HEK293T (cell line): ENCODE results near the gene MIOX.

Experiments used
- CTCF ChIA-PET: fragments of 350-600 bp; formaldehyde crosslinking; extraction: SDS; loops from one replicate; lab custom pipeline; 2021; ENCODE audit warnings: antibody characterized with exemption, inconsistent platforms; lab: Yijun Ruan, JAX
- POLR2A ChIA-PET: fragments of 350-600 bp; formaldehyde crosslinking; extraction: SDS; loops from one replicate; lab custom pipeline; 2020; ENCODE audit warnings: antibody characterized with exemption, inconsistent platforms; lab: Yijun Ruan, JAX
- DNase-seq: peaks from one replicate; pipeline ENCODE4 v3.0.0; 2012; ENCODE audit warnings: mixed read lengths; ENCODE audit errors: extremely low spot score
- ARNT ChIP-seq: fragments of 450-650 bp; IDR thresholded peaks from 2 replicates; pipeline ENCODE4 v1.6.1; 2017; ENCODE audit warnings: mild to moderate bottlenecking
- BHLHE40 ChIP-seq: fragments of 450-650 bp; IDR thresholded peaks from 2 replicates; pipeline ENCODE4 v1.6.1; 2016; ENCODE audit warnings: mild to moderate bottlenecking, moderate library complexity, borderline replicate concordance
- CTBP1 ChIP-seq: fragments of 450-650 bp; IDR thresholded peaks from 2 replicates; pipeline ENCODE4 v1.6.1; 2016; ENCODE audit warnings: borderline replicate concordance
- ELF4 ChIP-seq: fragments of 450-650 bp; IDR thresholded peaks from 2 replicates; pipeline ENCODE4 v1.6.1; 2017; ENCODE audit warnings: antibody characterized with exemption
- FOXA1 ChIP-seq: fragments of 450-650 bp; IDR thresholded peaks from 2 replicates; pipeline ENCODE4 v1.6.1; 2016; ENCODE audit warnings: mild to moderate bottlenecking
- FOXK2 ChIP-seq: fragments of 450-650 bp; IDR thresholded peaks from 2 replicates; pipeline ENCODE4 v1.6.1; 2016; ENCODE audit warnings: mild to moderate bottlenecking
- FOXM1 ChIP-seq: fragments of 450-650 bp; IDR thresholded peaks from 2 replicates; pipeline ENCODE4 v1.6.1; 2017; ENCODE audit warnings: mild to moderate bottlenecking, borderline replicate concordance
- HDGF ChIP-seq: fragments of 450-650 bp; IDR thresholded peaks from 2 replicates; pipeline ENCODE4 v1.6.1; 2017; ENCODE audit warnings: antibody characterized with exemption, borderline replicate concordance
- L3MBTL2 ChIP-seq: fragments of 450-650 bp; conservative IDR thresholded peaks from 2 replicates; pipeline ENCODE4 v1.6.1; 2016; ENCODE audit warnings: mild to moderate bottlenecking
- LEF1 ChIP-seq: fragments of 450-650 bp; IDR thresholded peaks from 2 replicates; pipeline ENCODE4 v1.6.1; 2017; ENCODE audit warnings: mild to moderate bottlenecking, borderline replicate concordance
- NFRKB ChIP-seq: fragments of 450-650 bp; IDR thresholded peaks from 2 replicates; pipeline ENCODE4 v1.6.1; 2016; ENCODE audit warnings: mild to moderate bottlenecking, moderate library complexity
- PKNOX1 ChIP-seq: fragments of 450-650 bp; IDR thresholded peaks from 2 replicates; pipeline ENCODE4 v1.6.1; 2016
- SP1 ChIP-seq: fragments of 450-650 bp; IDR thresholded peaks from 2 replicates; pipeline ENCODE4 v1.6.1; 2017
- SUZ12 ChIP-seq: fragments of 450-650 bp; IDR thresholded peaks from 2 replicates; pipeline ENCODE4 v1.6.1; 2016; ENCODE audit warnings: mild to moderate bottlenecking
- TARDBP ChIP-seq: fragments of 450-650 bp; IDR thresholded peaks from 2 replicates; pipeline ENCODE4 v1.6.1; 2016
- ZNF384 ChIP-seq: fragments of 450-650 bp; IDR thresholded peaks from 2 replicates; pipeline ENCODE4 v1.6.1; 2016

Gene MIOX

DNA sequence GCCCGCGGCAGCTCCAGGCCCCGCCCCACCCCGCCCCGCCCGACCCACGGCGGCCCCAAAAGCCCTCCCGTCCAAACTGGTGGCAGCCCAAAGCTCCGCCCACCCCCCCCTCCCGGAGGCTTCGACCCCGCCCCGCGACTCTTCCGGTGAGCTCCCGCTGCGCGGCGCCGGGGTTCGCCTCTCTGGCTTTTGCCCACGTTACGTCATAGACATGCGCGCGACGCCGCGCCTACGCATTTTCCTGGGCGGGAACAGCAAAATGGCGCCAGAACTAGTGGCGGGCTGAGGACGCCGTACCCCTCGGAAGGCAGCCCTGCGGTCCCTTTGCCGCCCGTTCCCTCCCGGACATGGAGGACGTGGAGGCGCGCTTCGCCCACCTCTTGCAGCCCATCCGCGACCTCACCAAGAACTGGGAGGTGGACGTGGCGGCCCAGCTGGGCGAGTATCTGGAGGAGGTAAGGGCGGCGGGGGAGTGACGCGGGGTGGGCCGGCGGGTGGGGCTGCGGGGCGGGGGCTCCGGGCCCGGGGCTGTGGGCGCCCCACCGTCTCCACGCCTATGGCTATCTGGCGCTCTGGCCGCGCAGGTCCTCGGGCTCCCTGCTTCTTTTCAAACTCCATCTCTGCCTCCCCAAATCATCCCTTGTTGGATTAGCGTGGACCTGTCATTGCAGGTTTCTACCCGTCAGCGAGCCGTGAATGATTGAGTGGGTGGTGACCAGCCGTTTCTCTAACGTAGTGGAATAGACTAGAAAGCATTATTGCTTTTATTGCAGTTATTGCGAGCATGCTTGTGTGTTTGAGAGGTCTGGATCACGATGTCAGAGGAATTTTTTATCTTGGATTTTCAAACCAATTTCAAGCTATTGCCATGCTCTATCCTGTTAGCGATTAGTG lies 21.6 kb downstream of the MIOX start, which contains the start of gene NCAPH2:
TSS of gene NCAPH2 (plus strand) at position 234 of the 894 bp plus-strand sequence. CDS start at position 348, 114 bp downstream.
- no peak for TF ChIP-seq FOXA1
- peak; percentile 66 for TF ChIP-seq L3MBTL2
- TF ChIP-seq PKNOX1: peak; percentile 89
- TF ChIP-seq SUZ12: no peak
- no peak for TF ChIP-seq ZNF384
- no peak for TF ChIP-seq ARNT
- CTCF ChIA-PET: interaction anchor here (0.7 to 2.0 kb wide), 4 partner anchors 10 to 35 kb away, joined by 4 to 11 read pairs (median 5); partner anchors contain the start of gene SCO2
- POLR2A ChIA-PET: interaction anchor here (0.6 to 7.4 kb wide), 38 partner anchors 9 to 257 kb away, joined by 3 to 193 read pairs (median 4); partner anchors contain the start of genes ADM2, CHKB, CPT1B and HDAC10
- DNase-seq: peak; percentile 100

- no peak for DNase-seq
- ChIA-PET CTCF (interaction anchor here (1.0 to 2.0 kb wide), 2 partner anchors 17 to 36 kb away, joined by 4 to 11 read pairs; partner anchors contain the start of gene SCO2), POLR2A (interaction anchor here (0.7 to 7.4 kb wide), 11 partner anchors 9 to 119 kb away, joined by 3 to 193 read pairs (median 3); partner anchors contain the start of gene SCO2)
- TF ChIP-seq FOXA1 (no peak), ELF4 (no peak), L3MBTL2 (no peak), LEF1 (no peak), CTBP1 (no peak), PKNOX1 (no peak), SP1 (no peak), TARDBP (no peak), NFRKB (no peak), ARNT (no peak)
Observed at GRCh38 chr22:50508897-50509296, 22.2 kb downstream of the MIOX start.

GRCh38 chr22:50513175-50513574 lies 26.5 kb downstream of the MIOX start:
- no peak for DNase-seq
- no peak for TF ChIP-seq FOXM1
- TF ChIP-seq FOXK2: no peak
- no peak for TF ChIP-seq TARDBP
- TF ChIP-seq CTBP1: no peak
- TF ChIP-seq ZNF384: no peak
- no peak for TF ChIP-seq ELF4
- TF ChIP-seq FOXA1: no peak
- TF ChIP-seq HDGF: no peak
- TF ChIP-seq LEF1: no peak
- no peak for TF ChIP-seq ARNT
- TF ChIP-seq SUZ12: no peak
- no peak for TF ChIP-seq PKNOX1
- no peak for TF ChIP-seq SP1
- no peak for TF ChIP-seq BHLHE40
- no peak for TF ChIP-seq NFRKB
- TF ChIP-seq L3MBTL2: no peak
- CTCF ChIA-PET: no interaction called here
- POLR2A ChIA-PET: interaction anchor here (4.6 to 7.4 kb wide), 2 partner anchors 11 to 12 kb away, joined by 33 to 193 read pairs; partner anchors contain the start of gene SCO2

DNA sequence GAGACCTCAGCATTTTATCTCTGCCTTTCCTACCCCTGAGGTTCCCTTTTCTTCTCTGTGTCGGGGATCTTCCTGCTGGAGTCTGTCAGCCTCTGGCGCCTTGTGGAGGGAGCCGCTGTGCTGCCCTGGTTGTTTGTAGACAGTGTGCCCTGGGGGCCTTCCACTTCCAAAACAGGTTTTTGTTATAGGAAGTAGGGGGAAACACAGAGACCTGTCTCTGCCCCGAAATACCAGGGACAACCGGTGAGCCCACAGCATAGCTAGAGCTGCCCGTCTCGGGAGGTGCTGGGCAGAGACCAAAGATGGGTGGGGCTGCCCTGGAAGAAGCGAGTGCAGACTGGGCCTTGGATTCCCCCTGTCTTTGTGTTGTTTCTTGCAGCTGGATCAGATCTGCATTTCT lies 29.4 kb downstream of the MIOX start:
- DNase-seq: no peak
- CTCF ChIA-PET: interaction anchor here (2.5 kb wide), 1 partner anchor 9 kb away, joined by 8 read pairs; the partner anchor contains the start of gene SCO2
- POLR2A ChIA-PET: interaction anchor here (4.6 kb wide), 1 partner anchor 9 kb away, joined by 33 read pairs; the partner anchor contains the start of gene SCO2
- TF ChIP-seq CTBP1: no peak
- no peak for TF ChIP-seq HDGF
- no peak for TF ChIP-seq FOXM1
- TF ChIP-seq BHLHE40: no peak

- ChIA-PET POLR2A (interaction anchor here (1.2 to 4.6 kb wide), 2 partner anchors 8 to 9 kb away, joined by 7 to 33 read pairs; partner anchors contain the start of genes LMF2, NCAPH2 and SCO2), CTCF (no interaction called here)
- DNase-seq: no peak
- TF ChIP-seq FOXM1 (no peak), SUZ12 (no peak), CTBP1 (no peak), SP1 (no peak), ELF4 (no peak), TARDBP (no peak)
Observed at GRCh38 chr22:50516891-50517290, 30.2 kb downstream of the MIOX start.
